Measurements from ENCODE around the gene MGAT4A. TPM values are rescaled to one million over a fixed set of nuclear protein-coding genes. Genes with fewer than 3 reads are reported as not detected.
A peak's percentile ranks its signal among the peaks of the same experiment; 100 is the strongest.

Gene MGAT4A
- total RNA-seq, 2 experiments from 2014 or later = 200 to 204 TPM

DNA sequence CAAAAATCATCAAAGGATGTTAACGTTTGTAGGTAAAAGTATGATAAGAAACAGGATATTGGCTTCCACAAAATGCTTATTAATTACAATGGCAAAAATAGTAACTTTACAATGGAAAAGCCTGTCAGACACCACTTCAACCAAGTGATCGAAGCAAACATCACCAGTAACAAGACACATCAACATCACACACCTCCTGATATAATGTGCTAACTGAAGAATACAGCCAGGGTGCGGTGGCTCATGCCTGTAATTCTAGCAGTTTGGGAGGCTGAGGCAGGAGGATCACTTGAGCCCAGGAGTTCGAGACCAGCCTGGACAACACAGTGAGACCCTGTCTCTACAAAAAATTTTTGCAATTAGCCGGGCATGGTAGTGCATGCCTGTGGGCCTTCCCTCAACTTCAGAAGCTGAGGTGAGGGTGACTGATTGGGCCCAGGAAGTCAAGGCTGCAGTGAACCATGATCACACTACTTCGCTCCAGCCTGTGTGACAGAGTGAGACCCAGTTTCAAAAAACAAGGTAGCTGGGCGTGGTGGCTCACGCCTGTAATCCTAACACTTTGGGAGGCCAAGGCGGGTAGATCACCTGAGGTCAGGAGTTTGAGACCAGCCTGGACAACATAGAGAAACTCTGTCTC, 15.0 kb downstream of the MGAT4A start:
- Histone ChIP-seq H3K27ac (ENCODE audit: low read depth in 1 of 2, low read length in 2 of 2) (peak overlapping the region; percentile 33 to 47), H3K4me3 (ENCODE audit: low read length) (no peak overlapping the region), H3K27me3 (ENCODE audit: control insufficient read depth in 1 of 2, insufficient read depth in 2 of 2, low read length in 2 of 2) (no peaks in the 10 kb centered on the region), H3K9me3 (ENCODE audit: control insufficient read depth in 1 of 2, insufficient read depth in 1 of 2, low read length in 2 of 2) (peaks cover 0 to 10% of the 10 kb centered on the region in 2 experiments), H3K36me3 (ENCODE audit: insufficient read depth, low read length) (peaks cover 35% of the 10 kb centered on the region), H3K4me1 (ENCODE audit: insufficient read depth, low read length) (peaks cover 74% of the 10 kb centered on the region)
- peak in 4 of 14 experiments; percentile 14 to 49 (median 36) for DNase-seq
- TF ChIP-seq, protein P1, sequence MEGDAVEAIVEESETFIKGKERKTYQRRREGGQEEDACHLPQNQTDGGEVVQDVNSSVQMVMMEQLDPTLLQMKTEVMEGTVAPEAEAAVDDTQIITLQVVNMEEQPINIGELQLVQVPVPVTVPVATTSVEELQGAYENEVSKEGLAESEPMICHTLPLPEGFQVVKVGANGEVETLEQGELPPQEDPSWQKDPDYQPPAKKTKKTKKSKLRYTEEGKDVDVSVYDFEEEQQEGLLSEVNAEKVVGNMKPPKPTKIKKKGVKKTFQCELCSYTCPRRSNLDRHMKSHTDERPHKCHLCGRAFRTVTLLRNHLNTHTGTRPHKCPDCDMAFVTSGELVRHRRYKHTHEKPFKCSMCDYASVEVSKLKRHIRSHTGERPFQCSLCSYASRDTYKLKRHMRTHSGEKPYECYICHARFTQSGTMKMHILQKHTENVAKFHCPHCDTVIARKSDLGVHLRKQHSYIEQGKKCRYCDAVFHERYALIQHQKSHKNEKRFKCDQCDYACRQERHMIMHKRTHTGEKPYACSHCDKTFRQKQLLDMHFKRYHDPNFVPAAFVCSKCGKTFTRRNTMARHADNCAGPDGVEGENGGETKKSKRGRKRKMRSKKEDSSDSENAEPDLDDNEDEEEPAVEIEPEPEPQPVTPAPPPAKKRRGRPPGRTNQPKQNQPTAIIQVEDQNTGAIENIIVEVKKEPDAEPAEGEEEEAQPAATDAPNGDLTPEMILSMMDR (IDR thresholded peaks at IDR 0.05) = no peak
- H3K4me3 Mint-ChIP-seq = peak overlapping the region; percentile 82
- H3K36me3 Mint-ChIP-seq (ENCODE audit: low read depth) = peaks cover 70% of the 10 kb centered on the region
- ATAC-seq (ENCODE audit: poor library complexity) = peak; percentile 64
- CTCF ChIA-PET = interaction anchor here (1.4 kb wide), 1 partner anchor 14 kb away, joined by 3 read pairs; the partner anchor contains the start of gene MGAT4A
- no peaks in the 10 kb centered on the region for H3K27me3 Mint-ChIP-seq
- POLR2A ChIA-PET = interaction anchor here (0.8 to 10.0 kb wide), 5 partner anchors 14 to 60 kb away, joined by 3 to 90 read pairs (median 3); partner anchors contain the start of gene MGAT4A
- peak overlapping the region; percentile 87 for H3K27ac Mint-ChIP-seq
- no peaks in the 10 kb centered on the region for H3K9me3 Mint-ChIP-seq
- peaks cover 93% of the 10 kb centered on the region for H3K4me1 Mint-ChIP-seq (ENCODE audit: low read depth)
- intact Hi-C loops (cut with DNase I, micrococcal nuclease) = no loop called here

GRCh38 chr2:98713332-98714015, 17.5 kb downstream of the MGAT4A start:
- H3K4me1 Mint-ChIP-seq (ENCODE audit: low read depth) = peaks cover 96% of the 10 kb centered on the region
- ChIA-PET POLR2A (interaction anchor here (1.2 to 10.0 kb wide), 3 partner anchors 14 to 64 kb away, joined by 5 to 90 read pairs (median 5); partner anchors contain the start of gene MGAT4A), CTCF (interaction anchor here (1.8 kb wide), 1 partner anchor 64 kb away, joined by 4 read pairs; no protein-coding TSS in a partner anchor)
- peak overlapping the region; percentile 72 for H3K27ac Mint-ChIP-seq
- no peak overlapping the region for H3K27ac ChIP-seq (ENCODE audit: low read depth in 1 of 2, low read length in 2 of 2)
- H3K36me3 ChIP-seq (ENCODE audit: insufficient read depth, low read length) = peaks cover 19% of the 10 kb centered on the region
- no peaks in the 10 kb centered on the region for H3K9me3 ChIP-seq (ENCODE audit: control insufficient read depth in 1 of 2, insufficient read depth in 1 of 2, low read length in 2 of 2)
- intact Hi-C loops (cut with DNase I, micrococcal nuclease) = loop anchor here (2.0 to 5.0 kb wide), 2 partner anchors 15 to 41 kb away; no protein-coding TSS in a partner anchor
- peak overlapping the region; percentile 62 for H3K4me3 Mint-ChIP-seq
- H3K27me3 Mint-ChIP-seq = no peaks in the 10 kb centered on the region
- no peak for DNase-seq
- no peak for ATAC-seq (ENCODE audit: poor library complexity)
- peaks cover 57% of the 10 kb centered on the region for H3K36me3 Mint-ChIP-seq (ENCODE audit: low read depth)
- no peaks in the 10 kb centered on the region for H3K27me3 ChIP-seq (ENCODE audit: control insufficient read depth in 1 of 2, insufficient read depth in 2 of 2, low read length in 2 of 2)
- TF ChIP-seq, protein P1 (IDR thresholded peaks at IDR 0.05) = no peak
- H3K4me1 ChIP-seq (ENCODE audit: insufficient read depth, low read length) = peaks cover 81% of the 10 kb centered on the region
- no peaks in the 10 kb centered on the region for H3K9me3 Mint-ChIP-seq
- no peak overlapping the region for H3K4me3 ChIP-seq (ENCODE audit: low read length)

DNA sequence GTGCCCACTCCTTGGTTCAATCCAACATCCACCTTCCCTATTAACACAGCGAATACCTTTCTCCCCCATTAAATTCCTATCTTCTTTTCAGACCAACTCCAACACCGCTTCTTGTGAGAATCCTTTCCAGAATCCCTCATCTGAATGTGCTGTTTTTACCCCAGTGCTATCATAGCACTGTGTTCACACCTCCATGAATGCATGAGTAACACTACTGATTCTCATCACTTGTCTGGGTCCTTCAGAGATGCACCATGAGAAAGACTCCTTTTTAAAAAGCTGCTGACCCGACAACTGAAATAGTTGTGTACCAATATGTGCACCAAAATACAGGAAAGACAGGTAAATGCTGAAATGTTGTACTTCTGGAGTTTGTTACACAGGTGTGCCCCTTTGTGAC, 18.8 kb downstream of the MGAT4A start:
- DNase-seq (no peak), ATAC-seq (ENCODE audit: poor library complexity) (no peak)
- H3K4me3 ChIP-seq (ENCODE audit: low read length) = no peak overlapping the region
- H3K9me3 ChIP-seq (ENCODE audit: control insufficient read depth in 1 of 2, insufficient read depth in 1 of 2, low read length in 2 of 2) = no peaks in the 10 kb centered on the region
- ChIA-PET CTCF (interaction anchor here (0.5 to 1.8 kb wide), 4 partner anchors 18 to 125 kb away, joined by 3 to 4 read pairs (median 3); no protein-coding TSS in a partner anchor), POLR2A (interaction anchor here (0.8 to 2.5 kb wide), 6 partner anchors 12 to 63 kb away, joined by 4 to 12 read pairs (median 6); partner anchors contain the start of gene MGAT4A)
- TF ChIP-seq, protein P1 (IDR thresholded peaks at IDR 0.05) = no peak
- Mint-ChIP-seq H3K4me1 (ENCODE audit: low read depth) (peaks cover 95% of the 10 kb centered on the region), H3K27me3 (no peaks in the 10 kb centered on the region), H3K9me3 (no peaks in the 10 kb centered on the region), H3K4me3 (peak overlapping the region; percentile 77), H3K36me3 (ENCODE audit: low read depth) (peaks cover 48% of the 10 kb centered on the region), H3K27ac (peak overlapping the region; percentile 72)
- no peak overlapping the region for H3K27ac ChIP-seq (ENCODE audit: low read depth in 1 of 2, low read length in 2 of 2)
- intact Hi-C loops (cut with DNase I, micrococcal nuclease) = loop anchor here (2.0 to 5.0 kb wide), 2 partner anchors 17 to 40 kb away; no protein-coding TSS in a partner anchor
- no peaks in the 10 kb centered on the region for H3K27me3 ChIP-seq (ENCODE audit: control insufficient read depth in 1 of 2, insufficient read depth in 2 of 2, low read length in 2 of 2)
- H3K4me1 ChIP-seq (ENCODE audit: insufficient read depth, low read length) = peaks cover 88% of the 10 kb centered on the region
- peaks cover 18% of the 10 kb centered on the region for H3K36me3 ChIP-seq (ENCODE audit: insufficient read depth, low read length)
